H1 (cell line): ENCODE results near the gene IGFBP6. TPM values are rescaled to one million over a fixed set of nuclear protein-coding genes. Genes with fewer than 3 reads are reported as not detected.

ENCODE experiments used
- POLR2A ChIP-seq, 2 experiments: IDR thresholded peaks; 1 replicate in 1 of 2; 2 replicates in 1 of 2; pipeline ENCODE4 v1.6.1; 2011; ENCODE audit warnings: low read depth in 2 of 2, low read length in 2 of 2, mild to moderate bottlenecking in 2 of 2; ENCODE audit errors: control extremely low read depth in 1 of 2
- polyA plus RNA-seq, 7 experiments: library from polyadenylated mRNA; depleted of rRNA in 3 of 7; stranded (reverse) in 5 of 7; unstranded in 2 of 7; fragments of >200 nt in 5 of 7; fragments of 200-250 nt in 2 of 7; gene quantifications; 1 replicate in 5 of 7; 2 replicates in 1 of 7; 4 replicates in 1 of 7; pipeline versions ENCODE4 v1.2.1 to v1.2.3, GENCODE V29; 2011 to 2013; ENCODE audit warnings: missing spikeins in 2 of 7, mixed read lengths in 2 of 7
- total RNA-seq: library from RNA; stranded (reverse); fragmentation: NEBNext Ultra II Directional; extraction: Animal tissue kit (Norgen Biotek cat#: 25700); gene quantifications from 2 replicates; pipeline ENCODE4 v1.2.1, GENCODE V29; 2021

IGFBP6 gene
- total and polyA plus RNA-seq, 2 of the 8 experiments (the other 6 are each of a cell fraction or from before 2014, with no cell fraction given), result 13.7 to 14.7 TPM

GRCh38 chr12:53103860-53104305 is 6.4 kb downstream of the IGFBP6 start (continued):
- TF ChIP-seq POLR2A (IDR thresholded peaks at IDR 0.05; ENCODE audit: control extremely low read depth in 1 of 2, low read depth in 2 of 2, low read length in 2 of 2), result no peak
